K562 (cell line): ENCODE data around the gene HIVEP1. TPM values are rescaled to one million over a fixed set of nuclear protein-coding genes. Genes with fewer than 3 reads are reported as not detected.

Source experiments
- ATF2 ChIP-seq: sonication (generic); formaldehyde crosslinking; IDR thresholded peaks from 2 replicates; pipeline ENCODE4 v1.8.1; 2022; ENCODE audit warnings: missing genetic modification reagents
- ATF7 ChIP-seq: fragments of 450-650 bp; IDR thresholded peaks from 2 replicates; pipeline ENCODE4 v1.7.1; 2014; ENCODE audit warnings: mild to moderate bottlenecking, moderate library complexity
- DACH1 ChIP-seq: fragments of 450-650 bp; IDR thresholded peaks from 2 replicates; pipeline ENCODE4 v1.6.1; 2018; ENCODE audit not compliant: partially characterized antibody
- ELK1 ChIP-seq: sonication (generic); formaldehyde crosslinking; IDR thresholded peaks from 2 replicates; pipeline ENCODE4 v1.8.1; 2022; ENCODE audit warnings: missing genetic modification reagents
- EP300 ChIP-seq: IDR thresholded peaks from 2 replicates; pipeline ENCODE4 v1.6.1; 2012; ENCODE audit warnings: low read length, improper control_type of control experiment
- MBD1 ChIP-seq: fragments of 250-450 bp; sonication (Bioruptor Pico); IDR thresholded peaks from 2 replicates; pipeline ENCODE4 v1.8.0; 2022; ENCODE audit warnings: inconsistent platforms
- MTF1 ChIP-seq: fragments of 250-450 bp; sonication (Bioruptor Pico); IDR thresholded peaks from 2 replicates; pipeline ENCODE4 v1.9.0; 2021; ENCODE audit warnings: moderate library complexity, mild to moderate bottlenecking, inconsistent platforms, borderline replicate concordance
- OTX1 ChIP-seq: fragments of 450-650 bp; formaldehyde crosslinking; IDR thresholded peaks from 2 replicates; pipeline ENCODE4 v1.4.0; 2022; ENCODE audit warnings: mild to moderate bottlenecking
- RNF2 ChIP-seq: sonication (generic); IDR thresholded peaks from 2 replicates; pipeline ENCODE4 v1.6.1; 2016
- SMAD3 ChIP-seq: fragments of 450-650 bp; formaldehyde crosslinking; conservative IDR thresholded peaks from 2 replicates; pipeline ENCODE4 v1.4.0; 2020; ENCODE audit warnings: mild to moderate bottlenecking
- STAG1 ChIP-seq: sonication (generic); formaldehyde crosslinking; IDR thresholded peaks from 2 replicates; pipeline ENCODE4 v1.5.0; 2020; ENCODE audit warnings: missing genetic modification reagents, borderline replicate concordance
- ZNF282 ChIP-seq: sonication (generic); formaldehyde crosslinking; IDR thresholded peaks from 2 replicates; pipeline ENCODE4 v1.8.1; 2023; ENCODE audit warnings: missing genetic modification reagents
- ZNF324 ChIP-seq: fragments of 250-450 bp; sonication (Bioruptor Pico); IDR thresholded peaks from 2 replicates; pipeline ENCODE4 v1.4.0; 2020; ENCODE audit warnings: mild to moderate bottlenecking
- polyA plus RNA-seq, 8 experiments: library from polyadenylated mRNA; depleted of rRNA in 4 of 8; stranded (reverse) in 5 of 8; unstranded in 3 of 8; fragments of >200 nt; fragmentation: Nextera tagmentation in 2 of 8; fragmentation: Illumina TruSeq in 1 of 8; extraction: Ambion mirVana in 2 of 8; extraction: Trizol in 1 of 8; gene quantifications; 2 replicates each; pipeline versions ENCODE4 v1.2.1 to v1.2.3, GENCODE V29; 2011 to 2014; ENCODE audit warnings: inconsistent platforms in 1 of 8, missing spikeins in 1 of 8
- total RNA-seq, 7 experiments: library from RNA; depleted of rRNA in 6 of 7; stranded (reverse); fragments of >200 nt in 6 of 7; fragmentation: Illumina TruSeq in 2 of 7; extraction: Trizol in 2 of 7; gene quantifications; 2 replicates each; pipeline versions ENCODE4 v1.2.1 to v1.2.3, GENCODE V29; 2011 to 2021; ENCODE audit warnings: low replicate concordance in 1 of 7
- TF ChIP-seq, protein P1 (sequence below), 2 experiments: fragments of 450-650 bp; IDR thresholded peaks; 2 replicates each; pipeline ENCODE4 v1.6.1; 2016
- TF ChIP-seq, protein P2 (sequence below): fragments of 250-450 bp; sonication (Bioruptor Pico); IDR thresholded peaks from 2 replicates; pipeline ENCODE4 v1.5.0; 2021
- TF ChIP-seq, protein P3 (sequence below): fragments of 250-450 bp; sonication (Bioruptor Pico); IDR thresholded peaks from 2 replicates; pipeline ENCODE4 v1.4.0; 2020; ENCODE audit warnings: mild to moderate bottlenecking, moderate library complexity, borderline replicate concordance

Gene HIVEP1
- total and polyA plus RNA-seq, 9 of the 15 experiments (the other 6 are each of a cell fraction or from before 2014, with no cell fraction given): 6.0 to 33.3 (median 21.7) TPM

DNA sequence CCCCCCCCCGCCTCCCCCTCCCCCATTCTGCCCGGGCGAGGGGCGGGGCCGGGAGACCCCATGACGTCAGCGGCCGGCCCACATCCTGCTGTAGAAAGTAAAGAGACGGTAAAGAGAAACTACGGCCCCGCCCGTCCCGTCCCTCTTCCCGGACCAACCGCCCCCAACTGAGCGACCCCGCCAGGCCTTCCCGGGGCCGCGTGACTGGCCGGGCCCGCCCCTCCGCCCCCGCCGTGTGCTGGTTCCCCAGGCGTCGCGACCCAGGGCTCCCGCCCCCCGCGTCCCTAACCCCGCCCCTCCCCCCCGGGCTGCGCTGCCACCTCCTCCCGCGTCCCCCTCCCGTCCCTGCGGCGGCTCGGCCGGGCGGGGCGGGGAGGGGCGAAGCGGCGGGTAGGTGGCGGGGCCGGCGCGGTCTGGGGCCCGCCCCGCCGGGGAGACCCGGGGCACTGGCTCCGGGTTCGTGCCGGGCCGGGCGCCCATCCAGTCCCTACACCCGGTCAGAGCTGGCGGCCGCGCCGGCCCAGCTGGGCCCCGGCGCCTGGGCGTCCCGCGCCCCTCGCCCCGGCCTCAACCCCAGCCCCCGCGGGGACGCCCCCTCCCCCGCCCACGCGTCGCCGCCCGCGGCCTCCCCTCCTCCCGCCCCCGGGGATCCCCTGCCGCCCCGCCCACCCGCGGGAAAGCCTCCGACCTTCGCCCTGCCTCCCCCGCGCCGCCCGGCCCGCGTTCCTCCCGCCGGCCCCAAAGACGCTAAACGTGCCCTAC, 655 bp upstream of the HIVEP1 start (continued):
- TF ChIP-seq ELK1 (CRISPR knock-in tag) (no peak), ATF2 (CRISPR knock-in tag) (no peak), ATF7 (peak; percentile 86; the same call in 1 of the 2 replicates), SMAD3 (CRISPR knock-in tag) (no peak), RNF2 (peak; percentile 51; the same call in 1 of the 2 replicates), DACH1 (no peak), MTF1 (CRISPR knock-in tag) (no peak), ZNF324 (no peak), EP300 (peak; percentile 44; the same call in 1 of the 2 replicates), MBD1 (CRISPR knock-in tag) (no peak), OTX1 (CRISPR knock-in tag) (no peak), STAG1 (CRISPR knock-in tag) (no peak), ZNF282 (no peak)
- TF ChIP-seq, protein P1, sequence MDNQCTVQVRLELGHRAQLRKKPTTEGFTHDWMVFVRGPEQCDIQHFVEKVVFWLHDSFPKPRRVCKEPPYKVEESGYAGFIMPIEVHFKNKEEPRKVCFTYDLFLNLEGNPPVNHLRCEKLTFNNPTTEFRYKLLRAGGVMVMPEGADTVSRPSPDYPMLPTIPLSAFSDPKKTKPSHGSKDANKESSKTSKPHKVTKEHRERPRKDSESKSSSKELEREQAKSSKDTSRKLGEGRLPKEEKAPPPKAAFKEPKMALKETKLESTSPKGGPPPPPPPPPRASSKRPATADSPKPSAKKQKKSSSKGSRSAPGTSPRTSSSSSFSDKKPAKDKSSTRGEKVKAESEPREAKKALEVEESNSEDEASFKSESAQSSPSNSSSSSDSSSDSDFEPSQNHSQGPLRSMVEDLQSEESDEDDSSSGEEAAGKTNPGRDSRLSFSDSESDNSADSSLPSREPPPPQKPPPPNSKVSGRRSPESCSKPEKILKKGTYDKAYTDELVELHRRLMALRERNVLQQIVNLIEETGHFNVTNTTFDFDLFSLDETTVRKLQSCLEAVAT (IDR thresholded peaks at IDR 0.05): no peak
- TF ChIP-seq, protein P2, sequence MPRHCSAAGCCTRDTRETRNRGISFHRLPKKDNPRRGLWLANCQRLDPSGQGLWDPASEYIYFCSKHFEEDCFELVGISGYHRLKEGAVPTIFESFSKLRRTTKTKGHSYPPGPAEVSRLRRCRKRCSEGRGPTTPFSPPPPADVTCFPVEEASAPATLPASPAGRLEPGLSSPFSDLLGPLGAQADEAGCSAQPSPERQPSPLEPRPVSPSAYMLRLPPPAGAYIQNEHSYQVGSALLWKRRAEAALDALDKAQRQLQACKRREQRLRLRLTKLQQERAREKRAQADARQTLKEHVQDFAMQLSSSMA: no peak
- TF ChIP-seq, protein P3, sequence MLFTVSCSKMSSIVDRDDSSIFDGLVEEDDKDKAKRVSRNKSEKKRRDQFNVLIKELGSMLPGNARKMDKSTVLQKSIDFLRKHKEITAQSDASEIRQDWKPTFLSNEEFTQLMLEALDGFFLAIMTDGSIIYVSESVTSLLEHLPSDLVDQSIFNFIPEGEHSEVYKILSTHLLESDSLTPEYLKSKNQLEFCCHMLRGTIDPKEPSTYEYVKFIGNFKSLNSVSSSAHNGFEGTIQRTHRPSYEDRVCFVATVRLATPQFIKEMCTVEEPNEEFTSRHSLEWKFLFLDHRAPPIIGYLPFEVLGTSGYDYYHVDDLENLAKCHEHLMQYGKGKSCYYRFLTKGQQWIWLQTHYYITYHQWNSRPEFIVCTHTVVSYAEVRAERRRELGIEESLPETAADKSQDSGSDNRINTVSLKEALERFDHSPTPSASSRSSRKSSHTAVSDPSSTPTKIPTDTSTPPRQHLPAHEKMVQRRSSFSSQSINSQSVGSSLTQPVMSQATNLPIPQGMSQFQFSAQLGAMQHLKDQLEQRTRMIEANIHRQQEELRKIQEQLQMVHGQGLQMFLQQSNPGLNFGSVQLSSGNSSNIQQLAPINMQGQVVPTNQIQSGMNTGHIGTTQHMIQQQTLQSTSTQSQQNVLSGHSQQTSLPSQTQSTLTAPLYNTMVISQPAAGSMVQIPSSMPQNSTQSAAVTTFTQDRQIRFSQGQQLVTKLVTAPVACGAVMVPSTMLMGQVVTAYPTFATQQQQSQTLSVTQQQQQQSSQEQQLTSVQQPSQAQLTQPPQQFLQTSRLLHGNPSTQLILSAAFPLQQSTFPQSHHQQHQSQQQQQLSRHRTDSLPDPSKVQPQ: no peak
